Right lobe of liver (tissue), 4 donors: ENCODE data around the gene GMDS.

ENCODE experiments used
- CTCF ChIP-seq, 4 donors: fragments of 200-600 bp in 3 of 4; fragments of 450-650 bp in 1 of 4; IDR thresholded peaks; one replicate each; pipeline versions ENCODE4 v1.5.1 to v1.8.0; 2016 to 2022; ENCODE audit warnings: antibody characterized with exemption in 4 of 4, mild to moderate bottlenecking in 2 of 4
- POLR2A ChIP-seq: fragments of 450-650 bp; IDR thresholded peaks from one replicate; pipeline ENCODE4 v1.6.1; 2017; ENCODE audit warnings: antibody characterized with exemption, mild to moderate bottlenecking
- donor health status: DM: no; HTN: no; CAD: no.
- donor health status: DM: no; HTN: no; CAD: no.
- donor health status: DM: no; HTN: yes; CAD: no.

GRCh38 chr6:2141644-2142290 lies 103.6 kb downstream of the GMDS start:
- TF ChIP-seq CTCF (IDR thresholded peaks at IDR 0.05): no peak
- no peak for TF ChIP-seq POLR2A
